HepG2 (cell line): ENCODE results near the gene TMEM134. TPM values are rescaled to one million over a fixed set of nuclear protein-coding genes. Genes with fewer than 3 reads are reported as not detected.

Experiments
- ARID5B ChIP-seq: IDR thresholded peaks from 2 replicates; pipeline ENCODE4 v1.4.0; 2020; ENCODE audit warnings: mild to moderate bottlenecking, missing genetic modification reagents
- E2F2 ChIP-seq: sonication (generic); formaldehyde crosslinking; IDR thresholded peaks from 2 replicates; pipeline ENCODE4 v1.4.0; 2020; ENCODE audit warnings: missing genetic modification reagents, borderline replicate concordance
- FOXA1 ChIP-seq, 2 experiments: fragments of 450-650 bp in 1 of 2; sonication (generic) in 1 of 2; formaldehyde crosslinking in 1 of 2; IDR thresholded peaks; 2 replicates each; pipeline versions ENCODE4 v1.4.0 to v1.6.1; 2016 to 2020; ENCODE audit warnings: missing genetic modification reagents in 1 of 2
- FOXC1 ChIP-seq: sonication (generic); formaldehyde crosslinking; IDR thresholded peaks from 2 replicates; pipeline ENCODE4 v1.8.0; 2022; ENCODE audit warnings: mild to moderate bottlenecking, missing genetic modification reagents, borderline replicate concordance
- GTF3A ChIP-seq: sonication (generic); formaldehyde crosslinking; conservative IDR thresholded peaks from 2 replicates; pipeline ENCODE4 v1.4.0; 2020; ENCODE audit warnings: mild to moderate bottlenecking, missing genetic modification reagents
- HIVEP1 ChIP-seq: sonication (generic); formaldehyde crosslinking; IDR thresholded peaks from 2 replicates; pipeline ENCODE4 v1.4.0; 2020; ENCODE audit warnings: mild to moderate bottlenecking, missing genetic modification reagents
- JDP2 ChIP-seq: sonication (generic); formaldehyde crosslinking; IDR thresholded peaks from 2 replicates; pipeline ENCODE4 v1.8.1; 2022; ENCODE audit warnings: missing genetic modification reagents, borderline replicate concordance
- KDM2A ChIP-seq: sonication (generic); formaldehyde crosslinking; IDR thresholded peaks from 2 replicates; pipeline ENCODE4 v1.4.0; 2020; ENCODE audit warnings: low read depth, missing genetic modification reagents, borderline replicate concordance
- MAF1 ChIP-seq: sonication (generic); formaldehyde crosslinking; IDR thresholded peaks from 2 replicates; pipeline ENCODE4 v1.5.0; 2020; ENCODE audit warnings: missing genetic modification reagents, borderline replicate concordance
- MTA1 ChIP-seq: sonication (generic); formaldehyde crosslinking; IDR thresholded peaks from 2 replicates; pipeline ENCODE4 v1.4.0; 2020; ENCODE audit warnings: missing genetic modification reagents, mild to moderate bottlenecking, borderline replicate concordance
- RFXAP ChIP-seq: sonication (generic); formaldehyde crosslinking; IDR thresholded peaks from 2 replicates; pipeline ENCODE4 v1.4.0; 2020; ENCODE audit warnings: missing genetic modification reagents, borderline replicate concordance
- SATB2 ChIP-seq: sonication (generic); formaldehyde crosslinking; IDR thresholded peaks from 2 replicates; pipeline ENCODE4 v1.5.0; 2020; ENCODE audit warnings: missing genetic modification reagents
- SP2 ChIP-seq: sonication (generic); formaldehyde crosslinking; IDR thresholded peaks from 2 replicates; pipeline ENCODE4 v1.5.1; 2020; ENCODE audit warnings: mild to moderate bottlenecking, missing genetic modification reagents
- SP5 ChIP-seq: IDR thresholded peaks from 2 replicates; pipeline ENCODE4 v1.6.1; 2016; ENCODE audit warnings: low read depth, borderline replicate concordance
- THYN1 ChIP-seq: sonication (generic); formaldehyde crosslinking; IDR thresholded peaks from 2 replicates; pipeline ENCODE4 v1.8.1; 2023; ENCODE audit warnings: low read depth, mild to moderate bottlenecking, moderate library complexity, missing genetic modification reagents, borderline replicate concordance
- XRCC5 ChIP-seq: fragments of 200-400 bp; formaldehyde crosslinking; optimal IDR thresholded peaks from 2 replicates; pipeline ENCODE3; 2017; ENCODE audit warnings: mild to moderate bottlenecking, low read length
- ZBTB8A ChIP-seq: sonication (generic); formaldehyde crosslinking; IDR thresholded peaks from 2 replicates; pipeline ENCODE4 v1.4.0; 2020; ENCODE audit warnings: mild to moderate bottlenecking, low read depth, missing genetic modification reagents, borderline replicate concordance
- ZFP82 ChIP-seq: sonication (generic); formaldehyde crosslinking; IDR thresholded peaks from 2 replicates; pipeline ENCODE4 v1.5.1; 2020; ENCODE audit warnings: mild to moderate bottlenecking, missing genetic modification reagents, borderline replicate concordance
- ZNF124 ChIP-seq: sonication (generic); formaldehyde crosslinking; IDR thresholded peaks from 2 replicates; pipeline ENCODE4 v1.4.0; 2020; ENCODE audit warnings: missing genetic modification reagents
- ZNF260 ChIP-seq: sonication (generic); formaldehyde crosslinking; IDR thresholded peaks from 2 replicates; pipeline ENCODE4 v1.4.0; 2020; ENCODE audit warnings: missing genetic modification reagents, low read depth, mild to moderate bottlenecking, borderline replicate concordance
- ZNF510 ChIP-seq: sonication (generic); formaldehyde crosslinking; IDR thresholded peaks from 2 replicates; pipeline ENCODE4 v1.4.0; 2020; ENCODE audit warnings: low read depth, mild to moderate bottlenecking, missing genetic modification reagents
- ZNF598 ChIP-seq: sonication (generic); formaldehyde crosslinking; IDR thresholded peaks from 2 replicates; pipeline ENCODE4 v1.5.1; 2020; ENCODE audit warnings: mild to moderate bottlenecking, missing genetic modification reagents, borderline replicate concordance
- ZNF7 ChIP-seq: IDR thresholded peaks from 2 replicates; pipeline ENCODE4 v1.6.1; 2016; ENCODE audit warnings: missing biosample characterization, missing genetic modification reagents
- ZNF781 ChIP-seq: sonication (generic); formaldehyde crosslinking; IDR thresholded peaks from 2 replicates; pipeline ENCODE4 v1.5.1; 2020; ENCODE audit warnings: borderline replicate concordance, mild to moderate bottlenecking, missing genetic modification reagents; ENCODE audit errors: not compliant biosample characterization
- polyA plus RNA-seq, 8 experiments: library from polyadenylated mRNA; depleted of rRNA in 3 of 8; stranded (reverse) in 7 of 8; unstranded in 1 of 8; fragments of >200 nt; fragmentation: Illumina TruSeq in 4 of 8; extraction: Trizol in 4 of 8; gene quantifications; 2 replicates each; pipeline versions ENCODE4 v1.2.1 to v1.2.3, GENCODE V29; 2011 to 2016; ENCODE audit warnings: low read depth in 4 of 8, missing spikeins in 1 of 8, mixed read lengths in 1 of 8; ENCODE audit not compliant: insufficient read depth in 1 of 8
- total RNA-seq, 5 experiments: library from RNA; depleted of rRNA; stranded (reverse); fragments of >200 nt; fragmentation: Illumina TruSeq; extraction: Trizol; gene quantifications; 2 replicates each; pipeline ENCODE4 v1.2.3, GENCODE V29; 2016; ENCODE audit warnings: low read depth in 1 of 5

The TMEM134 gene
- total and polyA plus RNA-seq, 2 of the 13 experiments (the other 11 are each of a cell fraction or from before 2014, with no cell fraction given): 6.9 to 26.9 TPM

DNA sequence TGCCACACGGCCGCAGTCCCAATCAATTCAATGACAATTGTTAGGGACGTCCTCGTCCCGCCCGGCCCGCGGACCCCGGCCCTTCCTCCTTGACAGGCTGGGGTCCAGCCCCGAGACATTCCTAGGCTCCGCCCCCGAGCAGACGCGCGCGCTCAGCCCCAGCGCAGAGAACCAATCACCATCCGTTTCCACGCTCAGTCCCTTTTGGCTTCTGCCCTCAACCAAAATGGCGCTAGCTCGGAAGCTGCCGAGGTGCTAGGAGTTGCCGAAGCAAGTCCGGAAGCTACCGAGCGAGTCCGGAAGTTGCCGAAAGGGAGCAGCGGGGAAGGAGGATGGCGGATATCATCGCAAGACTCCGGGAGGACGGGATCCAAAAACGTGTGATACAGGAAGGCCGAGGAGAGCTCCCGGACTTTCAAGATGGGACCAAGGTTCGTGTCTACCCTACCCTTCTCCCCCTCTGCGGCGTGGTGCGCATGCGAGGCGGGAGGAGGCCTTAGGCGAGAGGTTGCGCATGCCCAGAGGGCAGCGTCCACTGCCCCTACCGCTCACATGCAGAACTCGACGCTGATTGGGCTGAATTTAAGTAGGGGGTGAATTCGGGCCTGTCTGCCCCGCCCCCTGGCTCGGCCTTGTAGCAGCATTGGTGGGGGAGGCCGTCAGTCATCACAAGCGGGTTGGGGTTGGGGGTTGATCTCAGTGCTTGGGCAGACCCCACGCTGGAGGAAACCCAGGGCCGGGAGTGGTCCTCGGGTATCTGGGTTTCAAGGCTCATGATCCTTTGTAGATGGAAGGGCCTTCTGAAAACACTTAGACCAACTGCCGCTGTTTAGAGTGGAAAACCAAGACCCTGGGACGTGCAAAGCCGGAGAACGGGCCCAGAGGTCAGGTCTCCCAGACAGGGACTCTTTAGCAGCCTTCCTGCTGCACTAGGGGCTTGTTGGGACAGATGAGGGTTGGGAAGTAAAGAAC lies 14.1 kb upstream of the TMEM134 start, which contains the start of gene AIP (continued):
- TF ChIP-seq FOXC1 (CRISPR knock-in tag) (peak; percentile 99), SP2 (CRISPR knock-in tag) (peak; percentile 88), SP5 (CRISPR knock-in tag) (no peak), KDM2A (peak; percentile 89), ZNF260 (CRISPR knock-in tag) (no peak), JDP2 (CRISPR knock-in tag) (no peak), MAF1 (CRISPR knock-in tag) (peak; percentile 75; the same call in 1 of the 2 replicates), ZBTB8A (no peak), ZFP82 (CRISPR knock-in tag) (peak; percentile 87), ZNF510 (CRISPR knock-in tag) (peak; percentile 99), ARID5B (CRISPR knock-in tag) (peak; percentile 39; the same call in 1 of the 2 replicates), ZNF598 (CRISPR knock-in tag) (peak; percentile 86), SATB2 (CRISPR knock-in tag) (peak; percentile 95), MTA1 (CRISPR knock-in tag) (0 out of 2 replicates have a peak, but pooled peaks have one; percentile 79), XRCC5 (peak; percentile 61), ZNF124 (CRISPR knock-in tag) (peak; percentile 88; the same call in 1 of the 2 replicates), ZNF7 (0 out of 2 replicates have a peak, but pooled peaks have one; percentile 51), HIVEP1 (peak; percentile 94), RFXAP (peak; percentile 85), ZNF781 (CRISPR knock-in tag) (peak; percentile 99), GTF3A (CRISPR knock-in tag) (no peak), E2F2 (CRISPR knock-in tag) (no peak), FOXA1 (IDR thresholded peaks at IDR 0.05) (no peak), FOXA1 (CRISPR knock-in tag; IDR thresholded peaks at IDR 0.05) (0 out of 2 replicates have a peak, but pooled peaks have one; percentile 20), THYN1 (no peak)
